Non-pigmented ciliary epithelial cell (primary cell): Measurements from ENCODE around the gene NT5C1B.

Experiments
- DNase-seq: peaks from one replicate; pipeline ENCODE4 v3.0.0-alpha.2; 2010; ENCODE audit warnings: low read depth

NT5C1B gene

GRCh38 chr2:18551169-18551568 is 38.2 kb downstream of the NT5C1B start:
- no peak for DNase-seq

GRCh38 chr2:18550433-18550832 is 38.9 kb downstream of the NT5C1B start:
- no peak for DNase-seq

- no peak for DNase-seq
These were observed 40.3 kb downstream of the NT5C1B start for GRCh38 chr2:18549083-18549482.

GRCh38 chr2:18548621-18549020 is 40.7 kb downstream of the NT5C1B start:
- no peak for DNase-seq

GRCh38 chr2:18546567-18546966 is 42.8 kb downstream of the NT5C1B start:
- no peak for DNase-seq

GRCh38 chr2:18545384-18545783 is 44.0 kb downstream of the NT5C1B start:
- DNase-seq = no peak

- no peak for DNase-seq
These were observed 45.2 kb downstream of the NT5C1B start for GRCh38 chr2:18544171-18544570.

GRCh38 chr2:18540872-18541271 is 48.5 kb downstream of the NT5C1B start:
- DNase-seq = no peak

- DNase-seq = no peak
These were observed 52.7 kb downstream of the NT5C1B start for GRCh38 chr2:18536697-18537096.

GRCh38 chr2:18536100-18536499 is 53.3 kb downstream of the NT5C1B start:
- DNase-seq = no peak

GRCh38 chr2:18531194-18531593 is 58.2 kb downstream of the NT5C1B start:
- DNase-seq = no peak

GRCh38 chr2:18527822-18528221 is 61.5 kb downstream of the NT5C1B start:
- no peak for DNase-seq

- DNase-seq = no peak
These were observed 62.0 kb downstream of the NT5C1B start for GRCh38 chr2:18527326-18527725.

GRCh38 chr2:18526429-18526828 is 62.9 kb downstream of the NT5C1B start:
- DNase-seq = no peak

GRCh38 chr2:18525852-18526251 is 63.5 kb downstream of the NT5C1B start:
- no peak for DNase-seq

GRCh38 chr2:18525236-18525635 is 64.1 kb downstream of the NT5C1B start:
- DNase-seq = no peak

- no peak for DNase-seq
These were observed 66.8 kb downstream of the NT5C1B start for GRCh38 chr2:18522484-18523146.

- peak; percentile 40 for DNase-seq
These were observed 68.6 kb downstream of the NT5C1B start for GRCh38 chr2:18520451-18521425.

GRCh38 chr2:18519914-18520450 is 69.4 kb downstream of the NT5C1B start:
- no peak for DNase-seq

- no peak for DNase-seq
These were observed 71.0 kb downstream of the NT5C1B start for GRCh38 chr2:18518116-18519111.

- no peak for DNase-seq
These were observed 72.0 kb downstream of the NT5C1B start for GRCh38 chr2:18517386-18517785.

GRCh38 chr2:18516112-18516511 is 73.3 kb downstream of the NT5C1B start:
- peak; percentile 65 for DNase-seq
